Inferior parietal cortex (tissue), 1 donor: ENCODE results near the gene CEP131.
A peak's percentile ranks its signal among the peaks of the same experiment; 100 is the strongest.

Experiments
- DNase-seq: peaks from one replicate; pipeline ENCODE4 v3.0.0-alpha.2; 2016; ENCODE audit errors: extremely low spot score

CEP131 gene

DNA sequence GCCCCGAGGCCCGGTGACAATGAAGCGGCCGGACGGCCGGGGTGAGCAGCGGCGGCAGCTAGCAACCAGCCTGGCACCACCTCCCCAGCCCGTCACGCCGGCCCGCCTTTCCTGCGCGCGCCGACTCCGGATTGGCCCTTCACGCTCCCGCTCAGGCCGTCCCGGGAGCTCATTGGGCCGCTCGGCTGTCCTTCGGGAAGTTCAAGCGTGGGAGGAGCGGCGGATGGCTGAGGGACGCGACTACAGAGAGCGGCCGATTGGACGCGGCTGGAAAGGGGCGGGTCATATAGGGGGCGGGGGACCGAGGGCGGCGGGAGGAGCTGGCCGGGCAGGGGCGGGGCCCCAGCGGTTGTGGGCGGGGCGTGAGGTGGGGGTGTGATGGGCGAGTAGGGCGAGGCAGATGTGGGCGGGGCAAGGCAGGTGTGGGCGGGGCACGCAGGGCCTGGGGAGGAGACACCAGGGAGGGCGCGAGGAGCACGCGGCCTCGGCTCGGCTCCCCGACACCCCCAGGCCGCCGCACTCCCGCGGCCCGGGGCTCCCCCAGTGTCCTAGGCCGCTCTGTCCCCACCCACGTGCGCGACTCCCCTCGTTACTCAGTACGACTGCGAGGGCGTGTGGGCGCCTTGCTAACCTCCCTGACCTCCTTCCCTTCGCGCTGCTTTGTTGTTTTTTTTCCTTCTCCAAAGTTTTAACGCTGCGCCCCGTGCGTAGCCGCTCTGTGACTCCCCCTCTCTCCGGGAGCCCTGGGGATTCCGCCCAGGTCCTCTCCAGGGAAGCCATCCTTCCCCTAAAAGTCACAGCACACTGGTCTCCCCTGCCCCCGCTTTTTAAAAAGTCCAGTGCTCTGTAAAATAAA, at the start of gene CEP131:
CEP131 (minus strand) TSS at position 60 of the 856 bp plus-strand sequence. CDS start 2,909 bp downstream, outside the sequence.
- DNase-seq: peak; percentile 95

DNA sequence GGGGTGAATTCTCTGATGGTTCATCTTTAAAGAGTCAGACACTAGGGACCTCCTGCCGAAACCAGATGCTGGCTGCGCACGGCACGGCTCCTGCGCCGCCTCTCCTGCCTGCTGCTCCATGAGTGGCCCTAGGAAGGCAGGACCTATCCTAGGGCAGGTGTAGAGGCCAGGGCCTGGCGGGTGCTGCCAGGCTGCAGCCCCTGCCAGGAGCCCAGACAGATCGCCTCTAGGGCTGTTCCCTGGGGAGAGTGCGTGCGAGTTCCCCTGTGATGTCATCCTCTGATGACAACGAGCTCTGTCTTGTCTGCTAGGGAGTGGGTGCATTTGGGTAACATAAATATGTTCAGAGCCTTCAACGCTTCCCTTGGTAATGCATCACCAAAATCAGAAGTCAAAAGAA, 48.5 kb upstream of the CEP131 start:
- DNase-seq: no peak

DNA sequence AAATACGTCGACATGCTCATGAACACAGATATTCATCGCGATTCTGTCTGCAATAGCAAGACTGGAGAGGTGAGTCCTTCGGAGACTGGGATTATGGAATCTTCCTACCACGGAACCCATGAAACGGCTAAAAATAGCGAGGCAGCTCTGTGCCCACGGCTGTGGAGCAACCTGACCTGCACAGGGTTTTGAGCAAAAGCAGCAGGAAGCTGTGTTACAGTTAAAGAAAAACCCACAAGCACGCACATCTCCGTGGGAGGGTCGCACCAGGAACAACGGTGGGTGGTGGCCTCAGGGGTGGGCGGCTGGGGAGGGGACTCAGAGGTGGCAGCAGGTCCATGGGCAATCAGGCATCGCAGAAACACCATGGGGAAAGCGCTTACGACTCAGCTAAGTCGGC, 47.5 kb upstream of the CEP131 start:
- no peak for DNase-seq

DNA sequence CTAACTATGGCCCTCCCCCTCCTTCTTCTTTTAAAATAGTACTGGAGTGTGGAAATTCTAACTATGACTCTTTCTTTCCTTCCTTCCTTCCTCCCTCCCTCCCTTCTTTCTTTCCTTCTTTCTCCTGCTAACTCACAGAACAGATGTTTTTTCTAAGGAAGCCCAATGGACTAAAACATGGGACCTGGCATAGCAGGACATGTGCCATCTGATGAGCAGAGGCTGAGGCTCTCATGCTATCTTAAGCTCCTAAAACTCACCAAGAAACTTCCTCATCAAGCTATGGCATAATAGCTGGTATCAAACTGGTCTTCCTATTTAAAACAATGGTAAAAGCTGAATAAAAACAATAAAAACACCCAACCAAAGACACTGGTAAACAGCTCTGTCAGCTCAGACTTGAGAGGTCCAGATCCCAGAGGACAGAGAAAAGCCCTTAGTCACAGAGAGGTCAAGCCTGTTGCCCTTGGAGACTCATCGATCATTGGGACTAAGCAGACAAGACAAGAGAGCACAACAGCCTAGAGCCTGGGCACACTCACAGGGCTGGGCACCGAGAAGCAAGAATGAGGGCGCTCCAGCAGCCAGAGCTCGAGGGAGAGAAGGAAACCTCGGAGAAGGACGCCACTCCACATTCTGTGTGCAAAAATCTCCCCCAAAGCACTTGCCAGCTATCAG, 44.8 kb upstream of the CEP131 start:
- DNase-seq: no peak

DNA sequence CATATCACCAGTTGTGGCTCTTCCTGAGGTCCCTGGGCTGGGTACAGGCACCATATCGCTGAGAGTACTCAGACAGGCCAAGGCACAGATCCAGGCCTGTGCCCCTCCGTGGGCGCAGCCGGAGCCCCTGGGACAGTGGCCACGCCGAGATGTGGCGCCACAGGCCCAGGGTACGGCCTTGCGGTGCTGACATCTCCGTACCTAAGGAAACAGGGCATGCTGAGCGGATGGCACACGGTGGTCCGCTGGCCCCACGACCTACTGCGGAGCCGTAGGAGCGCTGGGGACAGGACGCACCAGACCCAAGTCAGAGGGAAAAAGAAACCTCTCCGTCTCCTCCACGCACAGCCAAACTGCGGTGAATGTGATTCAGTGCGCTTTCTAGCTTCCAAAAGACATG, 42.8 kb upstream of the CEP131 start:
- no peak for DNase-seq

DNA sequence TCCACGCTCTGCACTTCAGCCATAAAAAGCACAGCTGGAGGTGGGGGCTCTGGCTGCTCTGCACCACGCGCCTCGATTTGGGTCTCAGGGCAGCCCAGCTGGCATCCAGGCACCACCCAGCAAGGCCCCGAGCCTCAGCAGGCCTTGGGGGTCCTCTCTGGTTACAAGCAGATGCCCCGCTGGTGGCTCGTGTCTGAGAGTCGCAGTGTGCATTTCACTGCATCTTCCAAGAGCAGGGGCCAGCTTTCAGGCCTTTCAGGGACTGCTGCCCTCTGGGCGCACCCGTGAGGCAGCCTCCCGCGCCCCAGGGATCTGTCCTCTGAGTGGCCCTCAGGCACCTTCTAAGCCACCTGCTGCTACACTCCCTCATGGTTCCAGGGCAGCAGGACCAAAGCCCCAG, 41.9 kb upstream of the CEP131 start:
- no peak for DNase-seq

DNA sequence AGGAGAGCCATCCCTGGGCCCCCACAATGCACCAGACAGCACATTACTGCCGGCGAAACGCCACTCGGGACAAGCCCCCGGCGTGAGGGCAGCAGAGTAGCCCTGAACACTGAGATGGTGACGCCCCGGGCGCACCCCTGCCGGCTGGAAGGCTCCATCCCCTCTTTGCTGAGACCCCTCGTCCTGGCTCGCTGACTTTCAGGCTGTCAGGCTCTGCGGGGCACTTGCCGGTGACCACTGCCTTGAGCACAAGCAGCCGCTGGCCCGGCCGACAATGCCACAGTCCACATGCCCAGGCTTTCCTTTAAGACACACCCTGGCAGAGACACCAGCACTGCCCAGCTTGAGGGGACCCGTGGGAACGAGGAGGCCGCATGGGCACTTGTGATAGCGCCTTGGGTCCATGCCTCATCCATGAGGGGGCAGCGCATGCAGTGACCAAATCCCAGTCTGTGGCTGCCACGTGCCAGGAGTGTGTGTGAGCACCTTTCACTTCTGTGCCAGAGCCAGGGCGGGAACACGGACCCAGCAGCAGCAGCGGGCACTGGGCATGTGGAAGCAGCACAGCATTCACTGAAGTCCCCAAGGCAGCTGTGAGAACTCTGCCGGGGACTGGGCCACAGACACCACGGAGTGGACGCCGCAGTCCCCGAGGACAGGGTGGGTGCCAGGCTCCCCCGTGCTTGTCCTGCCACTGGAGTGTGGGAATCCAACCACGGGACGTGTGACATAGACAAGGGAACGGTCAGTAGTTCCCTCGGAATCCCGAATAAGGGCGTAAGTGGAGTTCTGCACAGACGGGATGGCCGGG, 40.8 kb upstream of the CEP131 start:
- no peak for DNase-seq

DNA sequence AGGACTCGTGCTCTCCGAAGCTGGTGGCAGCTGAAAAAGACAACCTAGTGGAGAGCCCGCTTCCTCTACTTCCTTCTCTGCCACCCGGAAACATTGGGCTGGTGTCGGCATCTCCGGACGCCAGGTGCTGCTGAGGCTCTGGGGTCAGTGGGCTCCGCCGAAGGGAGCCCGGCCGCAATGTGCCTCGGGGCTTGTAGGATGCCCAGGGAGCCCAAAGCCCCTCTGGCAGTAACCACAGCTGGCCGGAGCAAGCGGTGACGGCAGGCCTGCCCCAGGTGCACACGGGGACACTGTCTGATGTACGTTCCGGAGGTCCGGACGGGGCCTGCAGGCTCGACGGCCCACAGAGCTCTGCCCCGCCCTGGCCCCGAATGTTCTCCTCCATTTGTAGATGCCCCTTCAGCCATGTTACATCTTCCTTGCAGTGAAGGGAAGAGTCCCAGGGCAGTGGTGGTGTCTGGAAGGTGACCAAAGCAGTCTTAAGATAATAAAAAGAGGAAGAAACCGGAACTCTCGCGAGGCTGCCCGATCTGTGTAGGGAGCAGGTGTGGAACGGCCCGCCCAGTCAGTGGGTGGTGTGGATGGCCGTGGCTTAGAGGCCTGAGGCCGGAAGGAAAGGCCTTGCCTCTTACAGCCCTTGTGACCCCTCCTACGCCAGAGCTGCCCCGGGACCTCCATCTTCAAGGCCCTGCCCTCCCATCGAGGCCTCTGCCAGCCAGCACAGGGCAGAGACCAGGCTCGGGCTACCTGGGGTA, 39.0 kb upstream of the CEP131 start:
- DNase-seq: no peak

DNA sequence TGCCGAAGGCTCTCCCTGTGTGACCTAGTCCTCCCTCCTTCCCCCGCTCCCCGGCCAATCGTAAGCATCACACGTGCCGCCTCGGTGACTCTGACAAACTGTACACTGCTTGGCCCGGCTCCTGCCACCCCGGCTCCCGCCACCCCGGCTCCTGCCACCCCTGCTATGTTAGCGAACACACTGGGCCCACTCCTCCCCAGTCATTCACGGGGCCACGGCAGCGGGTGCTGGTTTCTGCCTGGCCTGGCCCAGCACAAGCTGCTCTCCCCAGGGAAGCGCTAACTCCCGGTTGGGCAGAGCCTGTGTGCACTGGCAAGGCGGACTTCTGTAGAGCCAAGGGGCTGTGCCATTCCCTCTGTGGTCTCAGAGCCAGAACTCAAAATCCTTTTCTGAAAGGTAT, 38.3 kb upstream of the CEP131 start:
- DNase-seq: no peak

DNA sequence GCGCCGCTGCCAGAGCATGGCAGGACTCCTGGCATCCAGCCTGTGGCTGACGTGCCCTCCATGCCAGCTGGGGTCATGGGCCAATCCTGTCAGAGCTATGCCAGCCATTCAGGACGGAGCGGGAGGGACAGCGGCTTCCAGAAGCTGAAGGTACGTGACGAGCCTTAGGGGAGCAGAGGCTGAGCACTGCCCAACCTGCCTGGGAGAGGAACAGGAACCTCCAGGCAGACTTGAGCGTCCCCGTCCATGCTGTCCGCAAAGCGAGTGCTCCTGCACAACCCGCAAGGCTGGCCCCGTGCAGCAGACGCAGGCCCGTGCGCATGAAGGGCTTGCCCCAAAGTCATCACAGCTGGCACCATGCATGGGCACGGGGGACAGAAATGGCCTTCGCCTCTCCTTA, 37.9 kb upstream of the CEP131 start:
- DNase-seq: no peak

DNA sequence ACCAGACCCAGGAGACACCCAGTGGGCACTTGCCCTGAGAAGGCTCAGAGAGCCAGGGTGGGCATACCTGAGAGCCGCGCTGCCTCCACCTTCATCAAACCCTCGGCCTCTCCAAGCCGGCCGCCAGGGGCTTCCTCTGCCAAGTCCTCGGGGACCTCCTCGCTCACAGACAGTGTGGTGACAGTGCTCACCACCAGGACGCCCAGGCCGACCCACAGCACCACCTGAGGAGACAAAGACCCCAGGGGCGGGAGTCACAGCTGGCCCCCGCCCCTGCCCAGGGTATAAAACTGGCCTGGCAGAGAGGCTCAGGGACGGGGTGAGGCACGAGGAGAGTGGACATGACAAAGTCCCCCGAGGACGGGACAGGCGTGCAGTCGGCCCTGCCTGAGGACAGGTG, 37.4 kb upstream of the CEP131 start:
- DNase-seq: no peak

DNA sequence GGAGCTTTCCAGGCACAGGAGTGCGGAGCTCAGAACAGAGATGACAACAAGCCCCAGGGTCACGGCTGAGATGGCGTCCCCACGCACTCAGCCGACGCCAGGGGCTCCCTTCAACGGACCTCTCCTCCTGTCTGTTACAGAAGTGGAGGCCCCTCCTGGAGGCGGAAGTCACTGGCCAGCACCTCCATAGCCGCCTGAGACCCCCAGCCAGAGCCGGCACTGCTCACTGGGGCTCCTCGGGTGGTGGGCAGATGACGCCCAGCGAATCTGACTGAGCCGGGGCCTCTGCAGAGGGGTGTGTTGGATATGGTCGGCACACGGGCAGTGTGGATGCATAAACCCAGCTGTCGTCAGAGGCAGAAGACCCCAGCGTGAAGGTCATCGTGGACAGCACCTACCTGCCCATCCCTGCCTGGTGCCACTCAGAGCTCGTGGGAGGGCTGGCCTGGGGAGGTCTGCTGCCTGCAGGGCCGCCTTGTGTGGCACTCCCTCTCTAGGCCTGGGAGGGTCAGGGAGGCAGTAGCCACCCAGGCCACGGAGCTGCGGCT, 36.4 kb upstream of the CEP131 start:
- no peak for DNase-seq

DNA sequence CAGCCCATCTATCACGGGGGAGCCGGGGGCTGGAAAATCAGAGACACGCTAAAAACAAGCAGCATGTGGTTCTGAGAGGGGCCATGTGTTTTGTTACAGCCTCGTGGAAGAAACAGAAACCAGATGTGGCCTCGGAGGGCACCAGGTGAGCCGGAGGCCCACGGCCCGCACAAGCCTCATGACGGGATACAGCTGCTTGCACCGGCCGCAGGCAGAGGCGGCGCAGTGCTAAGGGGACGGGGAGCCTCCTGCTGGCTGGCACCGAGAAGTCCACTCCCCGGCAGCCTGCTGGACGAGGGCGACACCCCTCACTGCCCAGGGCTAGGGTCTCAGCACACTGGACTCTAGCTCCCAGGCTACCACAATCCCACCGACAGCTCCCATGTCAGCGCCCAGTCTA, 35.5 kb upstream of the CEP131 start:
- no peak for DNase-seq

DNA sequence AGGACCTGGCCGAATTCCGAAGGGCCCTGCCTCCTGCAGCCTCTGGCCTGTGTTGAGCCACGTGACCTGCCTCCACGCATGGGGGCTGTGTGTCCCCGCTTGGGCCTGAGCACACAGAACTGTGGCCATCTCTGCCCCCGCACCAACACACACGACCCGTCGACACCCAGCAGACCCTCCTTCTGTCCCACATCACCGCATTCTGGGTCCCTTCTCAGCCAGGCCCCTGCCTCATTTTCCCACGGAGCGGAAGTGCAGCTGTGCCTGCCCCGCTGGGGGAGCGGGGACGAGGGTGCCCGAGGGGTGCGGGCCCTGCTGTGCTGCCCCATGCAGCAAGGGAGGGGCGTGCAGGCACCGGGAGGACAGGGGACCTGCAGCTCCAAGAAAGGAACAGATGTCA, 34.8 kb upstream of the CEP131 start:
- no peak for DNase-seq

DNA sequence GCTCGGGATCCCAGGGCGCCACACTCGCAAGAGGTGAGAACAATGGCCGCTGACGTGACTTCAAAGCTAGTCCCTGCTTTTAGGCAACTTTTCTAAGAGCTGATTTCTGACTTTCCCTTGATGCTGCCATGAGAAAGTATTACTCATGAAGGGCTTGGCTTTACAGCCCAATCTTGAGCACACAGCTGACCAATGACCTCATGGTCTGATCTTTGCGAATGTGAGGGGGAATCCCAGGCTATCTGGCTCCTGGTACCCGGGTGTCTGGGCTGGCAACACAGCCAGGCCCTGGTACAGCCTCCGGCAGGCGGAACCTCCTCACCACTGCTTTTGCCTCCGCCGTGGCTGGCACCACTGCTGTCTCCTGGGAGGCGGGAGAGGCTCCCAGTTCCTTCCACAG, 33.9 kb upstream of the CEP131 start:
- DNase-seq: no peak

DNA sequence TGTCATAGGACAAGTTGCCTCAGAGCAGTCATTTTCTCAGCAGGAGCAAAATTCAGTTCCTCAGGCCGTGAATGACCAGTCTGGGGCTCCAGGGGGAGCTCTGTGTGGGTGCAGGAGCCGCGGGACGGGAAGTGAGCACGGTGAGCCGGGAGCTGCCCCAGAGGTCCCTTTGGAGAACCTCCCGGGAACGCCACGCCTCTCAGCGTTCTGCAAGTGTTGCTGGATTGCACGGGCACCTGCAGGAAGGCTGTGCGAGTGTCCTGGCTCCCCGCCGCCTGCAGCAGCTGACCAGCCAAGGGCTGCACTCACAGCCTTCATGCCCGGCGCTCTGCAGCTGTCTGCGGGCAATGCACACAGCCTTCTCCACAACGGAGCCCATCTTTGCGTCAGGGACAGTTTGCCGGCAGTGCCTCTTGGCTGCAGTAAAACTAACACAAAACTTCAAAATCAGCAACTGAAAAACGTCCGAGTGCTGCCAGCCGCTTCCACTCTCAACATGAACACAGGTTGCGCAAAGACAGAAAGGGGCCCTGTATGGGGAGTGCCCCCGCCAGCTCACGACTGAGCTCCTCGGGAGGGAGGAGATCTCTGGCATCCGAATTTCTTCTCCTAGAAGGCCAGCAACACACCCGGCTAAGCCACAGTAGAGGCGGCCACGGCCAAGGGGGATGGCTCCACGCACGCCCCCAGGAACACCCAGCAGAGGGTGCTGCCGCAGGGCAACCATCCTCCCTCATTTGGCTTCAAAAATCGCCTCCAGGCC, 32.4 kb upstream of the CEP131 start:
- no peak for DNase-seq

DNA sequence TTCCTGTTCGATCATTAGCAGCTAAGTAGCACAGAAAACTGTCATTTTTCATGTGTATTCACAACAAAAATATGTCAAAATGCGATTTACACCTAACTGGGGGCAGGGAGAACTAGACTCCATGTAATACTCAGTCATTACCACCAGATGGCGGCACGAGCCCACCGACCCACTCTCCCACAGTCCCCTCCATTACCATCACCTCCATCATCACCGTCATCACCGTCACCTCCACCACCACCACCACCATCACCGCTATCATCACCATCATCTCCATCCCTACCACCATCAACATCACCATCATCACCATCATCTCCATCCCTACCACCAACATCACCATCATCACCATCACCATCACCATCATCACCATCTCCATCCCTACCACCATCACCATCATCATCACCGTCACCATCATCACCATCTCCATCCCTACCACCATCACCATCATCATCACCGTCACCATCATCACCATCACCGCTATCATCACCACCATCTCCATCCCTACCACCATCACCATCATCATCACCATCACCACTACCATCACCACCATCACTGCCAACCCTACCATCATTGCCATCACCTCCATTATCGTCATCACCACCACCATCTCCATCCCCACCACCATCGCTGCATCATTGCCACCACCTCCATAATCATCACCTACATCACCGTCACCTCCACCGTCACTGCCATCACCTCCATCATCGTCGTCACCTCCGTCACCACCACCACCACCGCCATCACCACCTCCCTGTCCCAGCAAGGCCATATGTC, 30.8 kb upstream of the CEP131 start:
- DNase-seq: peak; percentile 67

DNA sequence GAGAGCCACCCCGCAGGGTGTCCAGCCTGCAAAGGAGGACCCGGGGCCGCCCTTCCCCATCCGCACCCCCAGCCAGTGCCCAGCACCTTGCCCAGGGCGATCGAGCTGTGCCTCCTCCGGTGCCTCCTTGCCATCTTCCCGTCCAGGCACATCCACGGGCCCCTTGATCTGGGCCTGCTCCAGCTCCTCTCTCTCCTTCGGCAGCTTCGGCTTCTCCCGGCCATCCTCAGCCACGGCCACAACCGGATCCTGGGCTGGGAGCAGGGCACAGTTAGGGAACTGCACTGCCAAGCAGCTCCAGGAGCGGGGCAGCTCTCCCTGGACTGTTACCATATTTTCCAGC, 30.2 kb upstream of the CEP131 start:
- no peak for DNase-seq

DNA sequence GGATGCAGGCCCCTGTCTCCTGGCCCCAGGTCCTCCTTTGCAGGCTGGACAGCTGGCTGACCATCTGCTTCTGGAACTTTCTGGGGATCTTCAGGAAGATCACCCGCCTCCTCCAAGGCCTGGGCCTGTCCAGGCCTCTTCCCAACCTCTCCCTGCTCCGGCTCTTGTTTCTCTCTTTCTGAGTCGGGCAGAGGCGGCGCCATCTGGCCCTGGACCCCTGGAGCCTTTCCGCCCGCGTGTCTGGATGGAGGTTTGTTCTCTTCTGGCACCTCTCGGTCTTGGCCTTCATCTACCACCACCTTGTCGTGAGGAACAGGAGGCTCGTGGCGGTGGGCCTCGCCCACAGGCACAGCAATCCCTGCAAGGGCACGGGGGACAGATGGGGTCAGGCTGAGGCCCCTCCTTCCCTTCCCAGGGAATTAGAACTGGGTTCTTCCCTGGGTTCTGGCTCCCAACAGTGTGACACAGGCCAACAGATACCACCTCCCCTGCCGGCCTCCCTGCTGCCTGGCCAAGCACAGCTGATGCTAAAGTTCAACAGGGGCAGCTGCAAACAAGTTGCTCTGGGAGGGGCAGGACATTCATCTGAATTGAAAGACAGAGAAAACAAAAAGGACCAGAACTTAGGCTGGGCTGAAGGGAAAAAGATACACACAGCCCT, 29.7 kb upstream of the CEP131 start:
- no peak for DNase-seq
